Endometrial microvascular endothelial cells (primary cell): ENCODE data around the gene ATG4D. TPM values are rescaled to one million over a fixed set of nuclear protein-coding genes. Genes with fewer than 3 reads are reported as not detected.
"Not testable (repeated sequence)": the region's sequence is repeated elsewhere in the genome, so short reads cannot be mapped to it uniquely, and the experiment has no call there.

Experiments used
- in situ Hi-C: cut with HindIII; loops from 2 replicates; pipeline ENCODE4 v1.10.0; 2017; ENCODE audit warnings: low sequenced_read_pairs, low pct_unique_long_range_greater_than_20kb; ENCODE audit errors: inconsistent ontology term
- total RNA-seq: library from RNA; depleted of rRNA; stranded (reverse); fragments of >200 nt; gene quantifications from one replicate; pipeline ENCODE4 v1.2.3, GENCODE V29; 2015; ENCODE audit errors: inconsistent ontology term

ATG4D gene
- total RNA-seq, 1 donor from 2014 or later = 31.9 TPM

GRCh38 chr19:10567656-10568055 is 24.0 kb downstream of the ATG4D start:
- in situ Hi-C loops = no loop called here

GRCh38 chr19:10568062-10568825 is 24.5 kb downstream of the ATG4D start:
- in situ Hi-C loops = no loop called here

DNA sequence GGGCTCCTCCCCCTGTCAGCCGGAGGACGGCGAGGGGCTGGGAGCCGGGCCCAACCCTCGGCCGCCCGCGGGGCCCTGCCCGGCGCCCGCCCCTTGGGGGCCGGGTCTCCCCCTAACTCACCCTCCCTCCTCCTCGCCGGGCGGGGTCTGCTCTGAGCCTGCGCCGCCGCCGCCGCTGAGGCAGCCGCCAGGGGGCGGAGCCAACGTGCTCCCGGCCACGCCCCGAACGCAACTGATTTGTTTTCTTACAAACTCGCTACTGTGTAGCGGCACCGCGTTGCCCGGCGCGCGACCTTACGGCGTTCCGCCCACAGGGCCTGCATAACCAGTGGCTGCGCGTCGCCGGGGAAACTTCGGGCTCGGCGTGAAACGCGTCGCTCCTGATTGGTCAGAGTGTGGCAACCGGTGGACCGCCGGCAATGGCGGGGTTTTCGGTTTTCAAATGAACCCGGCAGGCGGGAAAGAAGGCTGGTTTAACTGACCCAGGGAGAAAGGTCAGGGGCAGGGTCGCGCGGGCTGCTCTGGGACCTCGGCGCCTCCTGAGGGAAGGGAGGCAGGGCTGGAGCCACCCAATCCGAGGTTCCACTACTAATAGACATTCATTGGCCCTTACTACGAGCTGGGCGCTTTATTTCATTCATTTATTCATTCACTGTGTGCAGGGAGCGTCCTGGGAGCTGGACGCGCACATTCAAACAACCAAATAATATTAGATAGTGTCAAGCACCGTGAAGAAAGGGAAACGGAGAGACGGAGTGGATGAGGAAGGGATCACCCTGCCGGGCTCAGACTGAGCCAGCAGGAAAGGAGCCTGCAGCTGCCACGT is 25.3 kb downstream of the ATG4D start, which contains the start of gene CDKN2D:
Gene CDKN2D, minus strand, starts transcription at position 154 of the 826 bp plus-strand sequence. CDS start 326 bp downstream, outside the sequence.
- in situ Hi-C loops = no loop called here

GRCh38 chr19:10573793-10574192 is 30.1 kb downstream of the ATG4D start:
- in situ Hi-C loops = not testable (repeated sequence)

- in situ Hi-C loops = no loop called here
Observed at GRCh38 chr19:10574462-10574861, 30.8 kb downstream of the ATG4D start.

- in situ Hi-C loops = no loop called here
Observed at GRCh38 chr19:10575011-10575716, 31.5 kb downstream of the ATG4D start.

DNA sequence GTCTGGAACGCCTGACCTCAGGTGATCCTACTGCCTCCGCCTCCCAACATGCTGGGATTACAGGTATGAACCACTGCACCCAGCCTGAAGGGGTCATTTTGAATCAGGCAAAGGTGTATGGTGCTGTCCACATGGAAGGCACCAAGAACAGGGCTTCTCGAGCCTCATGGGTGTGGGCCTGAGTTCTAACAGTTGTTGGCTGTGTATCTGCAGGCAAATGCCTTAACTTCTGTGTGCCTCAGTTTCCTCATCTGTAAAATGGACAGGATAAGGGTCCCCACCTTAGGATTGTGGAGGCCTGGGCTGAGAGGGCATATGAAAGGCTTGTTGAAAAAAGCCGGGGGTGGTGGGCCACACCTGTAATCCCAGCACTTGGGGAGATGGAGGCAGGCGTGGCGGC is 34.2 kb downstream of the ATG4D start:
- in situ Hi-C loops = no loop called here

DNA sequence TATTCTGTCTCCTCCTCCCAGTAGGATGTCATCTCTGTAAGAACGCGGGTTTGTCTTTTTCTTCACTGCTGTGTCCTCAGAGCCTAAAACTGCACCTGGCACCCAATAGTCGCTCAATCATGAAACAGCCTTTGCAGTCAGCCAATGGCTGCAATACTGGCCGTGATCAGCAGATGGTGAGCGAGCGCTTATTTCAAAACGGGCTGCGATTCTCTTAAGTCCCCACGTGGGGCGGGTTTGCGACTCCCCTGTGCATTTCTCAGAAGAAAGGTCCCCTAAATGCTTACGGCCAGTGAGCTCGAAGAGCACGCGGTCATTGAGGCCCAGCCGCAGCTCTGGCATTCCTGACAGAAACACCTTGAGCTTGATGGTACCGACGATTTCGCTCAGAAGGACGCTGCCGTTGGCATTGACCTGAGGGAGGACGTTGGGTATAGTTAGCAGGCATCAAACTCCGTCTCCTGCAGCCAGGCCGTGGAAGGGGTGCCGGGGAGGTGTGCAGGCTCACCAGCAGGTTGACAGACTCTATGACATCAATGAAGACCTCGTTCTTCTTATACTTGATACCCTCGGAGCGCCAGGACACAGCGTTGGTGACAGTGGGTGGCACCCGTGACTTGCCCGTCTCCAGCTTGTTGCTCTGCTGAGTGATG is 37.4 kb downstream of the ATG4D start:
- in situ Hi-C loops = no loop called here

DNA sequence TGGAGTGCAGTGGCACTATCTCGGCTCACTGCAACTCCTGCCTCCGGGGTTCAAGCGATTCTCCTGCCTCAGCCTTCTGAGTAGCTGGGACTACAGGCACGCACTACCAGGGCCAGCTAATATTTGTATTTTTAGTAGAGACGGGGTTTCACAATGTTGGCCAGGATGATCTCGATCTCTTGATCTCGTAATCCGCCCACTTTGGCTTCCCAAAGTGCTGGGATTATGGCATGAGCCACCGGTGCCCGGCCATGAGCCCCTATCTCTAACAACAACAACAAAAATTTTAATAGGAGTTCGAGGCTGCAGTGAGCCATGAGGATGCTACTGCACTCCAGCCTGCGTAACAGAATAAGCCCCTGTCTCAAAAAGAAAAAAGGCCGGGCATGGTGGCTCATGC is 38.4 kb downstream of the ATG4D start:
- in situ Hi-C loops = no loop called here

- in situ Hi-C loops = no loop called here
Observed at GRCh38 chr19:10583036-10583776, 39.5 kb downstream of the ATG4D start.

DNA sequence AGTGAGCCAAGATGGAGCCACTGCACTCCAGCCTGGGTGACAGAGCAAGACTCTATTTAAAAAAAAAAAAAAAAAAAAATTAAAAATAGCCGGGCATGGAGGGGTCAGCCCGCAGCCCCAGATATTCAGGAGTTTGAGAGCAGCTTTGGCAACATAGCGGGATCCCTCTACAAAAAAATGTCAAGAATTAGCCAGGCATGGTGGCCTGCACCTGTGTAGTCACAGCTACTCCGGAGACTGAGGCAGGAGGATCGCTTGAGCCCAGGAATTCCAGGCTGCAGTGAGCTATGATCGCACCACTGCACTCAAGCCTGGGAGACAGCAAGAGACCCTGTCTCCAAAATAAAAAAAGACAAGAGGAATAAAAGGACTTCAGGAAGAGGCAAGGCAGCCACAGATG is 42.7 kb downstream of the ATG4D start:
- in situ Hi-C loops = no loop called here

DNA sequence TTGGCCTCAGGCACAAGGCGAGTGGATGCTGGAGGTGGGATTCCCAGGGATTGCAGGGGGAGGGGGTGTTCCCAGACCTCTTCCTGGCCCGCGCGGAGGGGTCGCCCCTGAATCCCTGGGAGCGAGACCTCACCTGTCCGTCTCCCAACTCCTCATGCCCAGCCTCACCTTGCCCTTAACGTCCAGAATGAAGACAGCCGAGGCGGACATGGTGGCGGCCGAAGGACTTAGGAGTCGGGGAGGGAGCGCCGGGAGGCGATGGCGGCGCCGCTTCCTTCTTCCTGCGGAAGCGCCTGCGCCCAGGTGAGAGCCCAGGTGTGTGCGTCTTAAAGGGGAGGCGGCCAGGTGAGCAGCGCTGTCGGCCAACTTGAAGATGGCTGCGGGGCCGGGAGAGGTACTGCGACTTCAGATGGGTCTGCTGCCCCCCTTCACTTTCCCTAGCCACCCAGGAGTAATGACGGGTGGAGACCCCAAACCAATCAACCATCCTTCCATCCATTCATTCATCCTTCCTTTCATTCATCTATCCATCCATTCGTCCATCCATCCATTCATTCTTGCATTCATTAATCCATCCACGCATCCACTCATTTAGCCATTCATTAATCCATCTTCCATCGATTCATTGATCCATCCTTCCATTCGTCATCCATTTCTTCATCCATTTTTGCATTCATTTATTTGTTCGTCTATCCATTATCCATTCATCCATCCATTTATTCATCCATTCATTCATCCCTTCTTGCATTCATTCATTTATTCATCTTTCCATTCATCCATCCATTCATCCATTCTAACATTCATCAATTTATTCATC is 43.5 kb downstream of the ATG4D start, which contains the start of gene AP1M2:
Gene AP1M2, minus strand, starts transcription at position 291 of the 817 bp plus-strand sequence. Its CDS starts 81 bp downstream, at position 210.
- in situ Hi-C loops = no loop called here

GRCh38 chr19:10587839-10588150 is 44.1 kb downstream of the ATG4D start:
- in situ Hi-C loops = no loop called here

DNA sequence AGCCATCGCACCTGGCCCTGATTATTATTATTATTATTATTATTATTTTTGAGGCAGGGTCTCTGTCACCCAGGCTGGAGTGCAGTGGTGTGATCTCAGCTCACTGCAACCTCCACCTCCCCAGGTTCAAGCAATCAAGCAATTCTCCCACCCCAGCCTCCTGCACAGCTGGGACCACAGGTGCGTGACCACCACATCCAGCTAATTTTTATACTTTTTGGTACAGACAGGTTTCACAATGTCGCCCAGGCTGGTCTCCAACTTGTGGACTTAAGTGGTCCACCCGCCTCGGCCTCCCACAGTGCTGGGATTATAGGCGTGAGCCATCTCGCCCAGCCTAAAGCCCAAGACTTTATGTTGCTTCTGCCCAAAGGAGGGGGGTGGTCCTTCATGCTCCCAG is 49.4 kb downstream of the ATG4D start:
- in situ Hi-C loops = no loop called here

- in situ Hi-C loops = no loop called here
Observed at GRCh38 chr19:10593820-10594637, 50.3 kb downstream of the ATG4D start.

- in situ Hi-C loops = no loop called here
Observed at GRCh38 chr19:10600149-10600548, 56.4 kb downstream of the ATG4D start.

DNA sequence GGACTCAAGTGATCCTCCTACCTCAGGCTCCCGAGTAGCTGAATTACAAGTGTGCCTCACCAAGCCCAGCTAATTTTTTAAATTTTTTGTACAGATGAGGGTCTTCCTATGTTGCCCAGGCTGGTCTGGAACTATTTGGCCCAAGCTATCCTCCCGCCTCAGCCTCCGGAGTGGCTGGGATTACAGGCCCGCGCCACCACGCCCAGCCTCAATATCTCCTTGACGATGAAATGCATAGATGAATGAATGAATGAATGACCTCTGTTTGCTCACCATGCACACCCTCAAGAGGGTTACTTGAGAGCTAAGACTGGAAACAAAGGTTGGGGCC is 58.3 kb downstream of the ATG4D start:
- in situ Hi-C loops = no loop called here
